Caco-2 (cell line): ENCODE results near the gene AANAT. TPM values are rescaled to one million over a fixed set of nuclear protein-coding genes. Genes with fewer than 3 reads are reported as not detected.

Source experiments
- BruUV-seq: library from RNA; stranded (reverse); fragments of 400-500 nt; replicated peaks from 2 replicates; lab custom pipeline; 2021; lab: Mats Ljungman, UMichigan
- CTCF ChIA-PET: fragments of 300-600 bp; sonication (Branson Sonifier 250); formaldehyde crosslinking; loops from one replicate; lab custom pipeline; 2022; ENCODE audit warnings: antibody characterized with exemption; lab: Charles Lee
- POLR2A ChIA-PET: fragments of 300-600 bp; sonication (Branson Sonifier 250); formaldehyde crosslinking; loops from one replicate; lab custom pipeline; 2022; ENCODE audit warnings: antibody characterized with exemption; lab: Charles Lee
- DNase-seq, 2 experiments: peaks; one replicate each; pipeline versions ENCODE4 v3.0.0 to v3.0.0-alpha.2; 2020 to 2022
- H3K27me3 ChIP-seq: replicated peaks from 2 replicates; pipeline ENCODE4 v1.6.0; 2011; ENCODE audit warnings: low read length; ENCODE audit not compliant: control insufficient read depth, insufficient read depth
- H3K36me3 ChIP-seq: 2 replicates; pipeline ENCODE4 v1.5.1; 2011; ENCODE audit warnings: low read length; ENCODE audit not compliant: control insufficient read depth, insufficient read depth
- H3K4me1 ChIP-seq: fragments of 250-450 bp; sonication (Bioruptor Pico); 2 replicates; pipeline ENCODE4 v1.5.1; 2020; ENCODE audit warnings: mild to moderate bottlenecking
- H3K4me3 ChIP-seq: 2 replicates; pipeline ENCODE4 v1.5.1; 2011; ENCODE audit warnings: low read depth, mild to moderate bottlenecking, control low read depth, low read length
- H3K9me3 ChIP-seq: fragments of 250-450 bp; sonication (Bioruptor Pico); 2 replicates; pipeline ENCODE4 v1.5.1; 2020; ENCODE audit warnings: mild to moderate bottlenecking, moderate library complexity
- H3K27ac Mint-ChIP-seq: one replicate; pipeline ENCODE4 v1.8.0; 2022; ENCODE audit warnings: mixed read lengths; ENCODE audit not compliant: unreplicated experiment
- H3K27me3 Mint-ChIP-seq: one replicate; pipeline ENCODE4 v1.8.0; 2022; ENCODE audit warnings: mixed read lengths; ENCODE audit not compliant: insufficient read depth, unreplicated experiment
- H3K36me3 Mint-ChIP-seq: one replicate; pipeline ENCODE4 v1.8.0; 2022; ENCODE audit warnings: mild to moderate bottlenecking, mixed read lengths; ENCODE audit not compliant: insufficient read depth, unreplicated experiment
- H3K4me1 Mint-ChIP-seq: one replicate; pipeline ENCODE4 v1.8.0; 2022; ENCODE audit warnings: low read depth, mixed read lengths; ENCODE audit not compliant: unreplicated experiment
- H3K4me3 Mint-ChIP-seq: one replicate; pipeline ENCODE4 v1.8.0; 2022; ENCODE audit warnings: mild to moderate bottlenecking, moderate library complexity, mixed read lengths; ENCODE audit not compliant: unreplicated experiment
- H3K9me3 Mint-ChIP-seq: one replicate; pipeline ENCODE4 v1.8.0; 2022; ENCODE audit warnings: mixed read lengths; ENCODE audit not compliant: unreplicated experiment
- CTCF ChIP-seq, 2 experiments: fragments of 200-600 bp in 1 of 2; IDR thresholded peaks; 1 replicate in 1 of 2; 2 replicates in 1 of 2; pipeline versions ENCODE4 v1.5.1 to v1.8.0; 2011 to 2022; ENCODE audit warnings: antibody characterized with exemption in 1 of 2, control low read depth in 1 of 2, inconsistent platforms in 1 of 2, low read depth in 1 of 2, low read length in 1 of 2, mild to moderate bottlenecking in 1 of 2, moderate library complexity in 1 of 2; ENCODE audit not compliant: insufficient read depth in 1 of 2, severe bottlenecking in 1 of 2, unreplicated experiment in 1 of 2
- intact Hi-C: fragments of 100-400 bp; cut with micrococcal nuclease; formaldehyde crosslinking; loops from one replicate; pipeline ENCODE4 v1.10.0; 2022; ENCODE audit not compliant: unreplicated experiment
- total RNA-seq: library from RNA; stranded (reverse); gene quantifications from 2 replicates; pipeline ENCODE4 v1.2.3, GENCODE V29; 2022

AANAT gene
- total RNA-seq, 1 experiment from 2014 or later, result not detected

GRCh38 chr17:76479515-76480060 lies 12.2 kb downstream of the AANAT start:
- Mint-ChIP-seq H3K4me1 (peaks cover 15% of the 10 kb centered on the region), H3K27ac (no peak overlapping the region), H3K9me3 (peaks cover 6% of the 10 kb centered on the region), H3K4me3 (no peak overlapping the region), H3K27me3 (no peaks in the 10 kb centered on the region), H3K36me3 (peaks cover 19% of the 10 kb centered on the region)
- Histone ChIP-seq H3K9me3 (no peaks in the 10 kb centered on the region), H3K4me3 (no peak overlapping the region), H3K27me3 (no peaks in the 10 kb centered on the region), H3K4me1 (peaks cover 6% of the 10 kb centered on the region; the same call in 1 of the 2 replicates), H3K36me3 (no peaks in the 10 kb centered on the region; the same call in 1 of the 2 replicates)
- BruUV-seq, result no TSS peak
- no peak for DNase-seq
- CTCF ChIA-PET, result no interaction called here
- TF ChIP-seq CTCF (IDR thresholded peaks at IDR 0.05; ENCODE audit: insufficient read depth in 1 of 2, low read depth in 1 of 2, low read length in 1 of 2, severe bottlenecking in 1 of 2, unreplicated experiment in 1 of 2), result no peak
- intact Hi-C loops, result no loop called here
- POLR2A ChIA-PET, result no interaction called here

- H3K4me3 Mint-ChIP-seq, result no peak overlapping the region
- H3K4me1 Mint-ChIP-seq, result peaks cover 12% of the 10 kb centered on the region
- no peaks in the 10 kb centered on the region for H3K4me1 ChIP-seq
- H3K9me3 ChIP-seq, result no peaks in the 10 kb centered on the region
- ChIA-PET CTCF (no interaction called here), POLR2A (no interaction called here)
- H3K27me3 ChIP-seq, result no peaks in the 10 kb centered on the region
- intact Hi-C loops, result no loop called here
- H3K27me3 Mint-ChIP-seq, result no peaks in the 10 kb centered on the region
- no peak overlapping the region for H3K4me3 ChIP-seq
- no peak for DNase-seq
- H3K27ac Mint-ChIP-seq, result no peak overlapping the region
- peaks cover 17% of the 10 kb centered on the region for H3K36me3 Mint-ChIP-seq
- no TSS peak for BruUV-seq
- H3K36me3 ChIP-seq, result no peaks in the 10 kb centered on the region; the same call in 1 of the 2 replicates
- no peak for TF ChIP-seq CTCF (IDR thresholded peaks at IDR 0.05; ENCODE audit: insufficient read depth in 1 of 2, low read depth in 1 of 2, low read length in 1 of 2, severe bottlenecking in 1 of 2, unreplicated experiment in 1 of 2)
- H3K9me3 Mint-ChIP-seq, result peaks cover 9% of the 10 kb centered on the region
These were observed 13.2 kb downstream of the AANAT start for GRCh38 chr17:76480632-76481031.

- no TSS peak for BruUV-seq
- CTCF ChIA-PET, result no interaction called here
- H3K4me1 Mint-ChIP-seq, result peaks cover 12% of the 10 kb centered on the region
These were observed 13.8 kb downstream of the AANAT start for GRCh38 chr17:76481071-76481655.

More at GRCh38 chr17:76481071-76481655, 13.8 kb downstream of the AANAT start:
- Mint-ChIP-seq H3K36me3 (peaks cover 16% of the 10 kb centered on the region), H3K27me3 (no peaks in the 10 kb centered on the region), H3K9me3 (peaks cover 9% of the 10 kb centered on the region), H3K4me3 (no peak overlapping the region), H3K27ac (no peak overlapping the region)
- no peak overlapping the region for H3K4me3 ChIP-seq
- TF ChIP-seq CTCF (IDR thresholded peaks at IDR 0.05; ENCODE audit: insufficient read depth in 1 of 2, low read depth in 1 of 2, low read length in 1 of 2, severe bottlenecking in 1 of 2, unreplicated experiment in 1 of 2), result no peak
- DNase-seq, result no peak
- no peaks in the 10 kb centered on the region for H3K27me3 ChIP-seq
- H3K9me3 ChIP-seq, result no peaks in the 10 kb centered on the region
- POLR2A ChIA-PET, result no interaction called here
- H3K4me1 ChIP-seq, result no peaks in the 10 kb centered on the region
- intact Hi-C loops, result no loop called here
- H3K36me3 ChIP-seq, result no peaks in the 10 kb centered on the region; the same call in 1 of the 2 replicates
